IMR-90 (cell line): Measurements from ENCODE around the gene WARS2. TPM values are rescaled to one million over a fixed set of nuclear protein-coding genes. Genes with fewer than 3 reads are reported as not detected.

ENCODE experiments used
- ATAC-seq: fragments of 200-7000 bp; cut with Tn5 transposase; 2 replicates; pipeline ENCODE4 v1.9.1; 2020; ENCODE audit warnings: low read depth, mild to moderate bottlenecking, moderate library complexity
- BruUV-seq: library from RNA; stranded (reverse); fragments of 400-500 nt; replicated peaks from 2 replicates; lab custom pipeline; 2021; lab: Mats Ljungman, UMichigan
- CTCF ChIA-PET: fragments of 300-600 bp; formaldehyde crosslinking; extraction: SDS; loops from one replicate; lab custom pipeline; 2021; ENCODE audit warnings: antibody characterized with exemption; lab: Yijun Ruan, JAX
- POLR2A ChIA-PET: fragments of 300-600 bp; sonication (Branson Sonifier 250); formaldehyde crosslinking; loops from one replicate; lab custom pipeline; 2022; ENCODE audit warnings: antibody characterized with exemption; ENCODE audit not compliant: unreplicated experiment; lab: Charles Lee
- DNase-seq: peaks from one replicate; pipeline ENCODE4 v3.0.0; 2013
- H2AFZ ChIP-seq: replicated peaks from 2 replicates; pipeline ENCODE3; 2013; ENCODE audit warnings: low read length, mild to moderate bottlenecking; ENCODE audit not compliant: poor library complexity
- H2AK5ac ChIP-seq: 2 replicates; pipeline ENCODE4 v1.6.1; 2013; ENCODE audit warnings: low read depth, low read length, inconsistent platforms
- H2AK9ac ChIP-seq: replicated peaks from 2 replicates; pipeline ENCODE3; 2013; ENCODE audit warnings: mild to moderate bottlenecking, low read depth, low read length, moderate library complexity; ENCODE audit not compliant: poor library complexity
- H2BK120ac ChIP-seq: 2 replicates; pipeline ENCODE4 v1.6.1; 2013; ENCODE audit warnings: low read depth, low read length, inconsistent platforms
- H2BK15ac ChIP-seq: 3 replicates; pipeline ENCODE4 v1.6.1; 2013; ENCODE audit warnings: low read depth, low read length, inconsistent platforms
- H2BK20ac ChIP-seq: 2 replicates; pipeline ENCODE4 v1.6.1; 2013; ENCODE audit warnings: low read depth, mild to moderate bottlenecking, inconsistent platforms, low read length, moderate library complexity
- H2BK5ac ChIP-seq: 2 replicates; pipeline ENCODE4 v1.6.1; 2013; ENCODE audit warnings: mild to moderate bottlenecking, low read depth, low read length, inconsistent platforms; ENCODE audit not compliant: poor library complexity, severe bottlenecking
- H3K14ac ChIP-seq: replicated peaks from 2 replicates; pipeline ENCODE4 v1.6.1; 2013; ENCODE audit warnings: low read depth, low read length, inconsistent platforms
- H3K18ac ChIP-seq: 2 replicates; pipeline ENCODE4 v1.6.1; 2013; ENCODE audit warnings: low read depth, low read length, control low read depth
- H3K23ac ChIP-seq: 2 replicates; pipeline ENCODE4 v1.6.1; 2013; ENCODE audit warnings: low read depth, low read length, inconsistent platforms
- H3K27ac ChIP-seq: 2 replicates; pipeline ENCODE4 v1.5.1; 2013; ENCODE audit warnings: mild to moderate bottlenecking, control low read depth, low read length; ENCODE audit not compliant: insufficient read depth
- H3K27me3 ChIP-seq: 2 replicates; pipeline ENCODE4 v1.6.1; 2013; ENCODE audit warnings: low read length; ENCODE audit not compliant: control insufficient read depth, insufficient read depth
- H3K36me3 ChIP-seq: 2 replicates; pipeline ENCODE4 v1.6.1; 2013; ENCODE audit warnings: low read length, mixed read lengths; ENCODE audit not compliant: control insufficient read depth, insufficient read depth
- H3K4ac ChIP-seq: 2 replicates; pipeline ENCODE4 v1.6.1; 2013; ENCODE audit warnings: low read depth, low read length, inconsistent platforms
- H3K4me1 ChIP-seq: 2 replicates; pipeline ENCODE4 v1.6.1; 2013; ENCODE audit warnings: low read length, mixed read lengths; ENCODE audit not compliant: control insufficient read depth, insufficient read depth
- H3K4me2 ChIP-seq: 2 replicates; pipeline ENCODE4 v1.6.1; 2013; ENCODE audit warnings: low read depth, mild to moderate bottlenecking, control low read depth, low read length, moderate library complexity
- H3K4me3 ChIP-seq: 2 replicates; pipeline ENCODE4 v1.5.1; 2013; ENCODE audit warnings: low read depth, mild to moderate bottlenecking, control low read depth, low read length, moderate library complexity; ENCODE audit not compliant: insufficient read depth
- H3K56ac ChIP-seq: 2 replicates; pipeline ENCODE4 v1.6.1; 2013; ENCODE audit warnings: low read length, inconsistent platforms; ENCODE audit not compliant: insufficient read depth; ENCODE audit errors: extremely low read depth
- H3K79me1 ChIP-seq, 2 experiments: 2 replicates each; pipeline ENCODE4 v1.6.1; 2013; ENCODE audit warnings: low read length in 2 of 2, inconsistent platforms in 1 of 2, low read depth in 1 of 2
- H3K9ac ChIP-seq: 2 replicates; pipeline ENCODE4 v1.6.1; 2013; ENCODE audit warnings: low read depth, low read length, control low read depth
- H3K9me1 ChIP-seq: 2 replicates; pipeline ENCODE4 v1.6.1; 2013; ENCODE audit warnings: low read length, inconsistent platforms; ENCODE audit not compliant: insufficient read depth
- H3K9me3 ChIP-seq: 2 replicates; pipeline ENCODE4 v1.6.1; 2013; ENCODE audit warnings: low read length; ENCODE audit not compliant: control insufficient read depth, insufficient read depth
- H4K20me1 ChIP-seq: 2 replicates; pipeline ENCODE4 v1.6.1; 2013; ENCODE audit warnings: low read length, inconsistent platforms; ENCODE audit not compliant: insufficient read depth
- H4K5ac ChIP-seq: 2 replicates; pipeline ENCODE4 v1.6.1; 2013; ENCODE audit warnings: mild to moderate bottlenecking, low read depth, low read length, control low read depth
- H4K8ac ChIP-seq, 2 experiments: 2 replicates each; pipeline ENCODE4 v1.6.1; 2013; ENCODE audit warnings: low read depth in 2 of 2, low read length in 2 of 2, control low read depth in 1 of 2, inconsistent platforms in 1 of 2
- H4K91ac ChIP-seq: 2 replicates; pipeline ENCODE4 v1.6.1; 2013; ENCODE audit warnings: low read depth, low read length, inconsistent platforms; ENCODE audit not compliant: insufficient read depth
- ELK1 ChIP-seq: fragments of 150-350 bp; IDR thresholded peaks from 2 replicates; pipeline ENCODE4 v1.6.1; 2016; ENCODE audit warnings: low read depth, mild to moderate bottlenecking, low read length, moderate library complexity, borderline replicate concordance
- MAZ ChIP-seq: IDR thresholded peaks from 2 replicates; pipeline ENCODE4 v1.6.1; 2012; ENCODE audit warnings: low read depth, mild to moderate bottlenecking, low read length, improper control_type of control experiment, moderate library complexity, borderline replicate concordance
- MXI1 ChIP-seq: IDR thresholded peaks from 2 replicates; pipeline ENCODE4 v1.6.1; 2012; ENCODE audit warnings: low read depth, mild to moderate bottlenecking, low read length, moderate library complexity, borderline replicate concordance
- RFX5 ChIP-seq: IDR thresholded peaks from 2 replicates; pipeline ENCODE4 v1.8.0; 2012; ENCODE audit warnings: low read depth, mild to moderate bottlenecking, low read length, moderate library complexity
- WGBS, 2 experiments: methylation state at CpG; one replicate each; pipeline versions ENCODE4 v1.1.5 to v1.1.7; 2013; ENCODE audit warnings: missing lambda C conversion rate in 2 of 2; ENCODE audit not compliant: insufficient read length in 1 of 2; ENCODE audit errors: extremely low coverage in 2 of 2; 5-methylcytosine and 5-hydroxymethylcytosine counted together
- dilution Hi-C: fragments of 300-500 bp; cut with HindIII; formaldehyde crosslinking; loops from one replicate; pipeline ENCODE4 v1.14.3; 2018; ENCODE audit warnings: low sequenced_read_pairs; ENCODE audit not compliant: unreplicated experiment
- in situ Hi-C: fragments of 300-500 bp; cut with MboI; formaldehyde crosslinking; loops from 3 replicates; pipeline ENCODE4 v1.14.3; 2019; ENCODE audit warnings: low sequenced_read_pairs, inconsistent platforms, mixed read lengths
- intact Hi-C: fragments of 100-400 bp; cut with micrococcal nuclease; formaldehyde crosslinking; loops from 2 replicates; pipeline ENCODE4 v1.10.0; 2022
- polyA plus RNA-seq, 3 experiments: library from polyadenylated mRNA; depleted of rRNA; stranded (reverse); fragments of >200 nt; gene quantifications; 2 replicates each; pipeline ENCODE4 v1.2.3, GENCODE V29; 2012; ENCODE audit warnings: low replicate concordance in 1 of 3
- total RNA-seq: library from RNA; depleted of rRNA; stranded (reverse); fragments of >200 nt; gene quantifications from 2 replicates; pipeline ENCODE4 v1.2.3, GENCODE V29; 2012

WARS2 gene
- total and polyA plus RNA-seq, 2 of the 4 experiments (the other 2 are of a cell fraction), result 5.7 to 20.3 TPM

DNA sequence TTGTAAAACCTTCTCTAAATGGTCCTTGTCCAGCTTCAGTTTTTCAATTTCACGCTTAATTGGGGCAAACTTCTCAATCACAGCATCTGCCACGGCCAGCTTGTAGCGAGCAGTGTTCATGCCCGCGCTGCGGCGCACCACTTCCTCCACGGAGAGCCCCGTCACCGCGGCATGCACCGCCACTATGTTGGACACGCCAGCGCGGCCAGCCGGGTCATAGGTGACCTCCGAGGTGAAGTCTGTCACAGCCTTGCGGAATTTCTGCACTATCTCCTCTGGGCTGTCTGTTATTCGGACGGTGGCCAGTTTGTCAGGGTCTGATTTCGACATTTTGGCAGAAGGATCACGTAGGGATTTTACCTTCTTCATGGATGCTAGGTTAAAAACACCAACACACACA lies 107.5 kb downstream of the WARS2 start:
- dilution Hi-C loops (no loop called here), intact Hi-C loops (no loop called here), in situ Hi-C loops (no loop called here)
- 97% methylated on average over 17 of the region's 22 CpGs; no CpG with 5 or more reads in 1 of the 2 experiments for WGBS, 2 experiments
- no TSS peak for BruUV-seq
- ATAC-seq, result no peak
- Histone ChIP-seq H3K56ac (no peak overlapping the region), H2BK120ac (no peak overlapping the region), H4K20me1 (no peaks in the 10 kb centered on the region), H3K27me3 (no peaks in the 10 kb centered on the region), H2AK9ac (no peak overlapping the region), H3K14ac (no peak overlapping the region), H3K4me3 (no peak overlapping the region), H3K27ac (no peak overlapping the region), H3K23ac (no peak overlapping the region), H4K8ac (no peak overlapping the region), H3K4me1 (no peaks in the 10 kb centered on the region), H3K18ac (no peak overlapping the region), H4K91ac (no peak overlapping the region), H2BK5ac (no peak overlapping the region), H2AFZ (no peak overlapping the region), H3K36me3 (peaks cover 3% of the 10 kb centered on the region; the same call in 1 of the 2 replicates), H3K4ac (no peak overlapping the region), H2BK20ac (no peak overlapping the region), H2AK5ac (no peak overlapping the region), H3K4me2 (no peak overlapping the region), H3K9me1 (no peaks in the 10 kb centered on the region), H4K5ac (no peak overlapping the region), H2BK15ac (no peak overlapping the region), H3K9me3 (no peaks in the 10 kb centered on the region), H3K79me1 (no peaks in the 10 kb centered on the region), H3K9ac (no peak overlapping the region)
- POLR2A ChIA-PET, result no interaction called here
- DNase-seq, result no peak
- TF ChIP-seq MXI1, result no peak
- no peak for TF ChIP-seq MAZ
- no peak for TF ChIP-seq ELK1
- TF ChIP-seq RFX5, result no peak
- CTCF ChIA-PET, result no interaction called here
